GM19099 (cell line): ENCODE data around the gene SPATS2L.

ENCODE experiments used
- POLR2A ChIP-seq: IDR thresholded peaks from 3 replicates; pipeline ENCODE4 v1.6.1; 2011; ENCODE audit warnings: low read depth; ENCODE audit not compliant: insufficient read length; ENCODE audit errors: extremely low read depth

Gene SPATS2L

GRCh38 chr2:200350850-200351285 is 44.4 kb downstream of the SPATS2L start:
- no peak for TF ChIP-seq POLR2A

GRCh38 chr2:200351815-200352214 is 45.3 kb downstream of the SPATS2L start:
- no peak for TF ChIP-seq POLR2A

- no peak for TF ChIP-seq POLR2A
Measured at GRCh38 chr2:200352636-200353035, 46.1 kb downstream of the SPATS2L start.

GRCh38 chr2:200353120-200353519 is 46.6 kb downstream of the SPATS2L start:
- TF ChIP-seq POLR2A: no peak

- no peak for TF ChIP-seq POLR2A
Measured at GRCh38 chr2:200353874-200354273, 47.4 kb downstream of the SPATS2L start.

GRCh38 chr2:200354833-200355751 is 48.6 kb downstream of the SPATS2L start:
- TF ChIP-seq POLR2A: no peak

GRCh38 chr2:200356321-200356720 is 49.8 kb downstream of the SPATS2L start:
- TF ChIP-seq POLR2A: no peak

- TF ChIP-seq POLR2A: no peak
Measured at GRCh38 chr2:200356857-200357384, 50.4 kb downstream of the SPATS2L start.

GRCh38 chr2:200357845-200358244 is 51.4 kb downstream of the SPATS2L start:
- TF ChIP-seq POLR2A: no peak

GRCh38 chr2:200359552-200359951 is 53.1 kb downstream of the SPATS2L start:
- no peak for TF ChIP-seq POLR2A

GRCh38 chr2:200360364-200360763 is 53.9 kb downstream of the SPATS2L start:
- no peak for TF ChIP-seq POLR2A

- no peak for TF ChIP-seq POLR2A
Measured at GRCh38 chr2:200362202-200362917, 55.9 kb downstream of the SPATS2L start.

GRCh38 chr2:200363279-200363678 is 56.8 kb downstream of the SPATS2L start:
- no peak for TF ChIP-seq POLR2A

- no peak for TF ChIP-seq POLR2A
Measured at GRCh38 chr2:200364142-200364541, 57.6 kb downstream of the SPATS2L start.

GRCh38 chr2:200364620-200365019 is 58.1 kb downstream of the SPATS2L start:
- TF ChIP-seq POLR2A: no peak

- no peak for TF ChIP-seq POLR2A
Measured at GRCh38 chr2:200365209-200365608, 58.7 kb downstream of the SPATS2L start.
